Keratinocyte (primary cell): Measurements from ENCODE around the gene CNTNAP2.

Source experiments
- CTCF ChIP-seq, 3 experiments: IDR thresholded peaks in 1 of 3; conservative IDR thresholded peaks in 1 of 3; optimal IDR thresholded peaks in 1 of 3; 2 replicates in 2 of 3; 3 replicates in 1 of 3; pipeline versions ENCODE3 to v1.5.1; 2011; ENCODE audit warnings: low read length in 3 of 3, mild to moderate bottlenecking in 3 of 3, moderate library complexity in 2 of 3, control low read depth in 1 of 3, inconsistent platforms in 1 of 3; ENCODE audit not compliant: insufficient read depth in 2 of 3; ENCODE audit errors: extremely low read depth in 1 of 3
- EZH2 ChIP-seq: IDR thresholded peaks from one replicate; pipeline ENCODE4 v1.6.1; 2012; ENCODE audit warnings: inconsistent platforms, mild to moderate bottlenecking, low read length, moderate library complexity

- TF ChIP-seq EZH2 = no peak
- no peak for TF ChIP-seq CTCF (optimal IDR thresholded peaks at IDR 0.05 in 1 of 3, IDR thresholded peaks at IDR 0.05 in 1 of 3, conservative IDR thresholded peaks at IDR 0.05 in 1 of 3; ENCODE audit: extremely low read depth in 1 of 3, insufficient read depth in 2 of 3, low read length in 3 of 3)
Measured at GRCh38 chr7:147611431-147611830, 1494.8 kb downstream of the CNTNAP2 start.
